WTC11 (cell line): Measurements from ENCODE around the gene ITFG1. TPM values are rescaled to one million over a fixed set of nuclear protein-coding genes. Genes with fewer than 3 reads are reported as not detected.

Experiments
- ATAC-seq: fragments of 200-7000 bp; cut with Tn5 transposase; 2 replicates; pipeline ENCODE4 v1.10.0; 2021; ENCODE audit warnings: mild to moderate bottlenecking, moderate library complexity
- CTCF ChIA-PET: fragments of 300-600 bp; sonication (Branson Sonifier 250); formaldehyde crosslinking; loops from one replicate; lab custom pipeline; 2021; ENCODE audit warnings: antibody characterized with exemption; lab: Charles Lee
- POLR2A ChIA-PET: fragments of 350-600 bp; sonication (Branson Sonifier 250); formaldehyde crosslinking; loops from one replicate; lab custom pipeline; 2021; ENCODE audit warnings: antibody characterized with exemption; lab: Charles Lee
- DNase-seq: peaks from one replicate; pipeline ENCODE4 v3.0.0; 2021; ENCODE audit warnings: low spot score
- H3K27ac Mint-ChIP-seq: 2 replicates; pipeline ENCODE4 v1.8.0; 2021; ENCODE audit warnings: mixed read lengths
- H3K27me3 Mint-ChIP-seq: 2 replicates; pipeline ENCODE4 v1.8.0; 2021; ENCODE audit warnings: low read depth, mild to moderate bottlenecking, moderate library complexity, mixed read lengths
- H3K36me3 Mint-ChIP-seq: 2 replicates; pipeline ENCODE4 v1.8.0; 2021; ENCODE audit warnings: mixed read lengths
- H3K4me1 Mint-ChIP-seq: 2 replicates; pipeline ENCODE4 v1.8.0; 2022; ENCODE audit warnings: mixed read lengths
- H3K4me3 Mint-ChIP-seq: 2 replicates; pipeline ENCODE4 v1.8.0; 2021; ENCODE audit warnings: mild to moderate bottlenecking, moderate library complexity, mixed read lengths
- H3K9me3 Mint-ChIP-seq: 2 replicates; pipeline ENCODE4 v1.8.0; 2021; ENCODE audit warnings: mixed read lengths
- AR ChIP-seq: fragments of 250-450 bp; sonication (Bioruptor Pico); IDR thresholded peaks from 2 replicates; pipeline ENCODE4 v1.9.0; 2021; ENCODE audit warnings: mild to moderate bottlenecking
- CBFB ChIP-seq: sonication (generic); formaldehyde crosslinking; IDR thresholded peaks from 2 replicates; pipeline ENCODE4 v1.8.1; 2022; ENCODE audit warnings: mild to moderate bottlenecking, low read depth, missing genetic modification reagents
- CDX4 ChIP-seq: fragments of 250-450 bp; sonication (Bioruptor Pico); IDR thresholded peaks from 2 replicates; pipeline ENCODE4 v1.9.0; 2021; ENCODE audit warnings: moderate library complexity, mild to moderate bottlenecking, inconsistent platforms, borderline replicate concordance
- CREB1 ChIP-seq: sonication (generic); formaldehyde crosslinking; IDR thresholded peaks from 2 replicates; pipeline ENCODE4 v1.8.0; 2023; ENCODE audit warnings: mild to moderate bottlenecking, missing genetic modification reagents
- ELF4 ChIP-seq: sonication (generic); formaldehyde crosslinking; IDR thresholded peaks from 2 replicates; pipeline ENCODE4 v1.8.1; 2022; ENCODE audit warnings: low read depth, mild to moderate bottlenecking, moderate library complexity, missing genetic modification reagents
- FOXJ3 ChIP-seq: sonication (generic); formaldehyde crosslinking; IDR thresholded peaks from 2 replicates; pipeline ENCODE4 v1.9.0; 2021; ENCODE audit warnings: missing genetic modification reagents, mild to moderate bottlenecking, borderline replicate concordance
- HMGXB4 ChIP-seq: sonication (generic); formaldehyde crosslinking; IDR thresholded peaks from 2 replicates; pipeline ENCODE4 v1.8.1; 2023; ENCODE audit warnings: mild to moderate bottlenecking, moderate library complexity, missing genetic modification reagents
- MAX ChIP-seq: sonication (generic); formaldehyde crosslinking; IDR thresholded peaks from 2 replicates; pipeline ENCODE4 v1.8.0; 2022; ENCODE audit warnings: mild to moderate bottlenecking, missing genetic modification reagents
- NFE2L1 ChIP-seq: sonication (generic); formaldehyde crosslinking; IDR thresholded peaks from 2 replicates; pipeline ENCODE4 v1.8.1; 2023; ENCODE audit warnings: missing genetic modification reagents
- NR2C2 ChIP-seq: sonication (generic); formaldehyde crosslinking; IDR thresholded peaks from 2 replicates; pipeline ENCODE4 v1.8.0; 2022; ENCODE audit warnings: mild to moderate bottlenecking, missing genetic modification reagents
- OVOL2 ChIP-seq: fragments of 250-450 bp; sonication (Bioruptor Pico); IDR thresholded peaks from 2 replicates; pipeline ENCODE4 v1.9.0; 2021; ENCODE audit warnings: mild to moderate bottlenecking, borderline replicate concordance
- PRDM15 ChIP-seq: sonication (generic); formaldehyde crosslinking; IDR thresholded peaks from 2 replicates; pipeline ENCODE4 v1.8.0; 2022; ENCODE audit warnings: missing genetic modification reagents
- RORB ChIP-seq: fragments of 250-450 bp; sonication (Bioruptor Pico); IDR thresholded peaks from 2 replicates; pipeline ENCODE4 v1.9.0; 2021; ENCODE audit warnings: mild to moderate bottlenecking
- SMAD4 ChIP-seq: sonication (generic); formaldehyde crosslinking; IDR thresholded peaks from 2 replicates; pipeline ENCODE4 v1.8.0; 2022; ENCODE audit warnings: mild to moderate bottlenecking, missing genetic modification reagents
- STAT6 ChIP-seq: sonication (generic); formaldehyde crosslinking; conservative IDR thresholded peaks from 2 replicates; pipeline ENCODE4 v1.8.1; 2023; ENCODE audit warnings: mild to moderate bottlenecking, low read depth, missing genetic modification reagents, moderate library complexity
- TEAD1 ChIP-seq: sonication (generic); formaldehyde crosslinking; IDR thresholded peaks from 2 replicates; pipeline ENCODE4 v1.8.0; 2022; ENCODE audit warnings: mild to moderate bottlenecking, missing genetic modification reagents
- ZNF121 ChIP-seq: sonication (generic); formaldehyde crosslinking; IDR thresholded peaks from 2 replicates; pipeline ENCODE4 v1.8.0; 2023; ENCODE audit warnings: missing genetic modification reagents
- ZNF138 ChIP-seq: sonication (generic); formaldehyde crosslinking; conservative IDR thresholded peaks from 2 replicates; pipeline ENCODE4 v1.8.1; 2022; ENCODE audit warnings: mild to moderate bottlenecking, moderate library complexity, missing genetic modification reagents
- ZNF263 ChIP-seq: sonication (generic); formaldehyde crosslinking; IDR thresholded peaks from 2 replicates; pipeline ENCODE4 v1.8.1; 2022; ENCODE audit warnings: low read depth, mild to moderate bottlenecking, moderate library complexity, missing genetic modification reagents
- ZNF281 ChIP-seq: sonication (generic); formaldehyde crosslinking; IDR thresholded peaks from 2 replicates; pipeline ENCODE4 v1.8.0; 2023; ENCODE audit warnings: mild to moderate bottlenecking, missing genetic modification reagents
- ZNF423 ChIP-seq: fragments of 250-450 bp; sonication (Bioruptor Pico); IDR thresholded peaks from 2 replicates; pipeline ENCODE4 v2.1.2; 2022; ENCODE audit warnings: mild to moderate bottlenecking, moderate library complexity
- total RNA-seq: library from RNA; stranded (reverse); gene quantifications from 3 replicates; pipeline ENCODE4 v1.2.3, GENCODE V29; 2021

Gene ITFG1
- total RNA-seq, 1 experiment from 2014 or later, result 21.1 TPM

GRCh38 chr16:47310792-47311211, 150.1 kb downstream of the ITFG1 start (continued):
- TF ChIP-seq STAT6, result no peak
- no peak for TF ChIP-seq CDX4 (CRISPR knock-in tag)
- no peak for TF ChIP-seq ZNF263
- no peak for TF ChIP-seq MAX (CRISPR knock-in tag)
- TF ChIP-seq PRDM15 (CRISPR knock-in tag), result no peak
- TF ChIP-seq OVOL2, result no peak
- no peak for TF ChIP-seq CBFB (CRISPR knock-in tag)

- CTCF ChIA-PET, result interaction anchor here (2.0 kb wide), 1 partner anchor 166 kb away, joined by 6 read pairs; the partner anchor contains the start of gene NETO2
- Mint-ChIP-seq H3K4me3 (no peak overlapping the region), H3K36me3 (peaks cover 4% of the 10 kb centered on the region; the same call in 1 of the 2 replicates), H3K9me3 (no peaks in the 10 kb centered on the region), H3K27ac (no peak overlapping the region), H3K27me3 (no peaks in the 10 kb centered on the region), H3K4me1 (peaks cover 30% of the 10 kb centered on the region)
- DNase-seq, result no peak
- no peak for ATAC-seq
- POLR2A ChIA-PET, result no interaction called here
- TF ChIP-seq ZNF138 (CRISPR knock-in tag) (no peak), ZNF121 (CRISPR knock-in tag) (no peak), HMGXB4 (CRISPR knock-in tag) (no peak), FOXJ3 (CRISPR knock-in tag) (no peak), CREB1 (CRISPR knock-in tag) (no peak), ELF4 (CRISPR knock-in tag) (no peak), NR2C2 (CRISPR knock-in tag) (no peak), NFE2L1 (CRISPR knock-in tag) (no peak), AR (CRISPR knock-in tag) (no peak), ZNF281 (CRISPR knock-in tag) (no peak), ZNF423 (no peak), SMAD4 (CRISPR knock-in tag) (no peak), RORB (CRISPR knock-in tag) (no peak), TEAD1 (CRISPR knock-in tag) (no peak)
Observed at GRCh38 chr16:47309581-47310312, 151.1 kb downstream of the ITFG1 start.
